HG02852 (cell line): ENCODE measurements around the gene WNT3.

Experiments
- ATAC-seq: cut with Tn5 transposase; IDR thresholded peaks from one replicate; pipeline ENCODE4 v1.9.1; 2021; ENCODE audit warnings: mild to moderate bottlenecking, moderate library complexity; ENCODE audit not compliant: unreplicated experiment

WNT3 gene

DNA sequence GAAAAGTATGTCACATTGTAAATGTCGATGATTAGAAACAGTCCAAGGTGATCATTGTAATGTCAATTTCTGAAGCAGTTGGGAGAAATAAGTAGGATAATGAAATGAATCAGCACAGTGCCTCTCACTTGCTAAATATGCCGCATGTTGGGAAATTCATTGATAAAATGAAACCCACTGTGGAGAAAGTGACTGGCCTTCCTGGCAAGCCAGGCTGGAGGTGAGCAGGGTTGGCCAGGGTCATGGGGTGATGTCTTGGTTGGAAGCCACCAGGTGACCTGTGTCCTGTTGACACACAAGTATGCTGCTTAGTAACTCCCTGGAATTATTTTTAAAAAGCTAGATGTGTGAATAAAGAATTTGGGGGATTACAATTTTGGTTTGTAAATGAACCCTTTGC, 18.0 kb upstream of the WNT3 start:
- no peak for ATAC-seq

DNA sequence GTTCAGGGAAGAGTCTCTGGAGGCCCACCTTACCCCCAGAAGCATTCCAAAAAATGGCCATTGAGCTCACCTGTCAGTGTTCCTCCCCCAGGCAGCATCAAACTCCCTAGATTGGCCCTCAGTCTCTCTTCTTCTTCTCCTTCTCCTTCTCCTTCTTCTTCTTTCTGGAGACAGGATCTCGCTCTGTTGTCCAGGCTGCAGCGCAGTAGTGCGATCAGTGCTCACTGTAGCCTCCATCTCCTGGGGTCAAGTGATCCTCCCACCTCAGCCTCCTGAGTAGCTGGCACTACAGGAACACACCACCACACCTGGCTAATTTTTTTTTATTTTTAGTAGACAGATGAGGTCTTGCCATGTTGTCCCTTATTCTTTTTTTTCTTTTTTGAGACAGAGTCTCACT, 16.4 kb upstream of the WNT3 start:
- no peak for ATAC-seq

DNA sequence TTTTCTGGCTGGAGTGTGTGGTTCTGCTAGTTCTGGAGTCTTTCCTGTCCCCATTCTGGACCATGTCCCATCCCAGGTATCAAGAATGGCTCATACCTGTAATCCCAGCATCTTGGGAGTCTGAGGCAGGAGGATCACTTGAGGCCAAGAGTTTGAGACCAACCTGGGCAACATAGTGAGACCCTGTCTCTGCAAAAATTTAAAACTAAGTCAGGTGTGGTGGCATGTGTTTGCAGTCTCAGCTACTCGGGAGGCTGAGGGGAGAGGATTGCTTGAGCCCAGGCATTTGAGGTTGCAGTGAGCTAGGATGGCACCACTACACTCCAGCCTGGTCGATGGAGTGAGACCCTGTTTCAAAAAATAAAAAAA, 15.3 kb upstream of the WNT3 start:
- no peak for ATAC-seq

DNA sequence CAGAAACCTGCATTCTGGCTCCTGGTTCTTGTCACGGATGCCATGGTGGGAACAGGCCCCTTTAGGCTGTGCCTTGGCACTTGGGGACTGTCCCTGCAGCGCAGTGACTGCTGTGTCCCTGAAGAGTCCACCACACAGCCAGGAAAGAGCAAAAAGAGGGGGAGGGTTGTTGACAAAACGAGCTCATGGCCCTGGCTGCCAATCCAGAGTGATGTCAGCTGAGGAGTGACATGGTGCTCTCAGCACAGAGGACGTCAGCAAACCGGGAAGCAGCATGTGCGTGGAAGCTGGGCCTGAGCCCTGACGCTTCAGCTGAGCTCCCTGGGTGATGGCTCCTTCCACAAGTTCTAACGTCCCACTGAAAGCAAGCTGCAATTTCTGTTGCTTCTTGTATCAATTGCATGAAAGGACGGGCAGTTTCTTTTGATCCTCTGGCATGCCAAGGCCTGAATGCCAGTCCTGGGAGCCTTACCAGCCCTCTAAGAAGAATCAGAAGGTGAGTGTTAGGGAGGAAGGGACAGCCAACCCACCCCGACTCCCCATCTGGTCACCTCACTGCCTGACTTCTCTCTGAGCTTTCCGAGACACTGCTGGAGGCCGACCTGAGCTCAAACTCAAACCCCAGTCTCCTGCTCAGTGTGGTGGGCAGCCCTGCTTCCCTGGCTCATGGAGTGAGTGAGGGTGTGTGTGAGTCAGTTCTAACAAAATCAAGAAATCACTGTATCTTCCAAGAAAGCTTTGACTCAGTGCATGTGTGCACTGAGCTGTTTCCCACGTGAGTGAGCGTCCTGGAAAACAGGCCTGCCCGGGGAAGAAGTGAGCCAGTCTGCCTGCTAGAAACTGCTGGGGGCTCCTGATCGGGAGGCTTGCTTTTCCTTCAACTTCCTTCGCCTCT, 14.7 kb upstream of the WNT3 start:
- no peak for ATAC-seq

DNA sequence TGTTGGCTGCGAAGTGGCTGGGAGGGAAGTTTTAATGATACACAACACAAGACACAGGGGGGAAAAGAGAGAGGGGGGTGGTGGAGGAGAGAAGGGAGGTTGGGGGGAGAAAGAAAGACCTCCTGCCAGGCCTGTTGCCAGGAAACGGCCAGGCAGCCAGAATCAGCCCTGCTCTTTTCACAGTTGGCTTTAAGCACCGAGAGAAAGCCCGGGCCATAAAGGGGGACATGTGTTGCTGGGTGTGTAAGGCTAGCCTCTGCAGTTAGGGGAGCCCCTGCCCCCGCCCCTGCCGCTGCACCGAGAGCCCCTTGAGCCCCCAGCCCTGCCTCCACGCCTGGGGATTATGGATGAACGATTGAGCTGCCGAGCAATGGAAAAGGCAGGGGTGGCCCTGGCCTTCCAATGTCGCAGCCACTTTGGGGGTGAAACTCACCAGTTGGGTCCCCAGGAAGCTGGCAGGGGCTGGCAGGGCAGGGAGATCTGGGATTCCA, 13.9 kb upstream of the WNT3 start:
- ATAC-seq = no peak

DNA sequence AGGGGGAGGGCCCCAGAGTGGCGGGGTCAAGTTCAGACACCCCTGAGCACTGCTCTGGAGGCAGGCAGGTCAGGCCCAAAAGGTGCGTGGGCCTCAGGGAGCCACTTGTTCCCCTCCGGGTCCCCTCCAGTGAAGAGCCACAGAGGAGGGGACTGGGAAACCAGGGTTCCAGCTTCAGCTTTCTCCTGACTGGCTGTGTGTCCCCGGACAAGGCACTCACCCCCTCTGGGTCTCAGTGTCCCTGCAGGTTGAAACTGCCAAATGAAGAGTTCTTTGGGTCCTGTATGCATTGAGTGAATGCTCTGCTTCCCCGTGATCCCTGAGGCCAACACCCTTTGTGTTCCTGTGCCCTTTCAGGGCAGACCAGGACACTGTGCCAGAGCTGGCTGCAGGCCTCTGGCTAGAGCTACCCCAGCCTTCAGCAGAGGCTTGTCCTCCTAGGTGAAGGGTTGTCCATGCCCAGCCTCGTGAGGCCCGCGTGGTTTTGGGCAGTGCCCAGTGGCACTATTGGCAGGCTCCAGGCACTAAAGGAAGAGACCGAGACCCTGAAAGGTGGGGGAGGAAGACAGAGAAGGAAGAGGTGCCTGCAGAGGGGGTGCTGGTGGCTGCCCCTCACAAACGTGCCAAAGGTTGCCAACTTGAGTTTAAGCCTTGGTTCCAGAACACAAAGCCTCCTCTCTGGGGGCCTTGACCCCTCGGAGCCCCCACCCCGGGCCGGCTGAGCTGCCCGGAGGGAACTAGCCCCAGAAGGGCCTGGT, 13.3 kb upstream of the WNT3 start:
- ATAC-seq = no peak

DNA sequence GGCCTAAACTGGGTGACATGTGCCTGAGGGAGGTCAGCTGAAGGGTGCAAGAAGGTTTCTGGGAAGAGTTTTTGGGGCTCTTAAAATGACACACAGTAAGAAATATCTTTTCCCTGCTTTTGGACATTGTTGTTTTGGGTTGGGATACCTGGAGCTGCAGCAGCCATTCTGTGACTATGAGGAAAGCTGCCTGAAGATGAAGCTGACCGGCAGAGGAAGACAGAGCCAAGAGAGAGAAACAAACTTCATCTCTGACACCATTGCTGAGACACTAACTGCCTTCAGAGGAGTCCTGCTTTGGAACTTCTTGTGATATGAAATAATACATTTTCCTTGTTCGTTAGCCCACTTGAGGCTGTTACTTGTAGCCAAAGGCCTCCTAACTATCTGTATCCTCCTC, 8.8 kb upstream of the WNT3 start:
- no peak for ATAC-seq

DNA sequence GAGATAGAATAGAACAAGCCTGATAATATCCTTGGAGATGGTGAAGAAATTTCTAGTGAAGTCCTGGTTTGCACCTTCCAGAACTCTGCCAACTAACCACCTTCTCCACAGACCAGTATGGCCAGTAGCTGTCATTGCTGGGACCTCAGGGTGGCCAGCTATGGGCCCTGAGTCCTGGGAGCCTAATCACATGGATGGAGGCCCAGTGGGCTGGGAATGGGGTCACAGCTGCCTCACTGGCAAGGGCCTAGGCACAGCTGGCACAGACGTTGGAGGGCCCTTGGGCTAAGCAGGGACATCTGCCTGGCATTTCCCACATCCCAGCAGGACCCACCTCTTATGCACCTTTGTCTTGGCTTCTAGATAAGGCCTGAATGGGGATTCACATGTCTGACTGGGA, 7.6 kb upstream of the WNT3 start:
- no peak for ATAC-seq

DNA sequence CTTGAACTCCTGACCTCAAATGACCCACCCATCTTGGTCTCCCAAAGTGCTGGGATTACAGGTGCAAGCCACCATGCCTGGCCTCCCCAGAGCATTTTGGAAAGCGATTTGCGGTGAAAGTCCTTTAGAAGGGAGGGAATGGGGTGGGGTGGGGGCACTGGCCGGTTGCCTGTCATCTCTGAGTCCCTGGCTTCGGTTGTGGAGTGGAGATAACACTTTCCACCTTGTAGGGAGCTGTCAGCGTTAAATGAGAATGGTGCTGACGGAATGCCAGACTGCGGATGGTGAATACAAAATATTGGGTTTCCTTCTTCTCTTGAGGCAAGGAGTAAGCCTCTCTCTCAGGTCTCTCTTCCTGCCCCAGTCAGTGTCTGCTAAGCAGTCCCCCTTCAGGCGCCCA, 5.2 kb upstream of the WNT3 start:
- no peak for ATAC-seq

DNA sequence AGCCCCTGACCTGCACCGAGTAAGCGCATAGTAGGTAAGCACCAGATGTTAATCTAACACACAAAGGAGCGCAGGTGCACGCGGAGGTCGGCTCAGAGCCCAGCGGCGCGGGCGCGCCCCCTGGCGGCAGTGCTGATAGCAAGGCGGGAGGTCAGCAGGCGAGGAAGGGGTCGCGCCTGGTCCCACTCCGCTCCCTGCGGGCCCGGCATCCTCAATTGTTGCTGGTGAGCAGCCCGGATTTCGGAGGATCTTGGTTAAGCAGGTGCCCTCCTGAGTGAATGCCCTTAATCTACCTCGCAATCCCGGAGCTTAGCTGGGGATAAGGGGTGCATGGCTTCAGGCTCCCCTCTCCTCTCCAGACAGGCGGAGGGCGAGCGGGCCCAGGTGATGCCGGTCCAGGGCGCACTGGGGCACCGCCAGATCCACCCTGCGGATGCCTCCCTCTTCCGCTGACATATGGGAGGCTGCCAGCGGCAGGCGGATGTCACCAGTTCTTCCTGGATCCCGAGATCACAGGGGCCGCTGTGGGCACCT, 4.0 kb upstream of the WNT3 start:
- ATAC-seq = no peak

DNA sequence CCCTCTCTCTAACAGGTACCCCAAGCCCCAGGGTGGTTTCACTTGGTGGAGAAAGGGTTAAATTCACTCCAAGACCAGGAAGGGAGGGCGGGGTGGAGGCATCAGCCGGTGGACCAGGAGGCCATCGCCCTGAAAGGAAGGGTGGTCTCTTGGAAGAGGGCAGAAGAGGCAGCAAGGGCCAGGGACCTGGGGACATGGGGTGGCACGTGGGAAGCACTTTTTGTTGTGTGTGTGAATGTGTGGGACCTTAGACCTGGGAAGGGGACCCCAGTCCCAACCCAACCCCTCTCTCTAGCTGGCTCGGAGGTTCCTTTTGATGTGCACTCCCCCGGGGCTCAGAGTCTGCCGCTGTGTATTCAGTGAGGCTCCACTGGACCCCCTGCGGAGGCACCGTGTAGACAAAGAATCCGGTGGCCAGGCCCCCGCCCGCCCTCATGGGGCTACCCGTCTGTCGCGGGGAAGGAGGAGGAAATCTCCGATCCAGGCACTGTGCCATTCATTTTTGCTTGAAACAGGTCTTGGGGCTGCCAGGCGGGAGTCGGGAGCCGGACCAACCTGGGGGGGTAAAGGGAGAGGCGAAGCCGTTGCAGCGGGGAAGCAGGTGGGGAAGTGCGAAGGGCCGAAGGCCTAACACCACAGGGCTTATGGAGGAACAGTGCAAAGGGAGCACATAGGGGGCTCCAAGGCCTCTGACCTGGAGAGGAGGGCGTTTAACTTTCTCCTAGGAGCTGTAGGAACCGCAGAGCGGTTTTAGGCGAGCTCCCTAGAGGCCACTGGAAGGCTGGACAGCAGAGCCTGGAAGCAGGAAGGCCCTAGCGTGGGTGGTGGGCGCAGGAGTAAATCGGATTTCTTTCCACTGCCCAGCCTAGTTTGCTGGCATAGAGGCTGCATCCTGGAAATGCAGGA, 3.2 kb upstream of the WNT3 start:
- no peak for ATAC-seq

DNA sequence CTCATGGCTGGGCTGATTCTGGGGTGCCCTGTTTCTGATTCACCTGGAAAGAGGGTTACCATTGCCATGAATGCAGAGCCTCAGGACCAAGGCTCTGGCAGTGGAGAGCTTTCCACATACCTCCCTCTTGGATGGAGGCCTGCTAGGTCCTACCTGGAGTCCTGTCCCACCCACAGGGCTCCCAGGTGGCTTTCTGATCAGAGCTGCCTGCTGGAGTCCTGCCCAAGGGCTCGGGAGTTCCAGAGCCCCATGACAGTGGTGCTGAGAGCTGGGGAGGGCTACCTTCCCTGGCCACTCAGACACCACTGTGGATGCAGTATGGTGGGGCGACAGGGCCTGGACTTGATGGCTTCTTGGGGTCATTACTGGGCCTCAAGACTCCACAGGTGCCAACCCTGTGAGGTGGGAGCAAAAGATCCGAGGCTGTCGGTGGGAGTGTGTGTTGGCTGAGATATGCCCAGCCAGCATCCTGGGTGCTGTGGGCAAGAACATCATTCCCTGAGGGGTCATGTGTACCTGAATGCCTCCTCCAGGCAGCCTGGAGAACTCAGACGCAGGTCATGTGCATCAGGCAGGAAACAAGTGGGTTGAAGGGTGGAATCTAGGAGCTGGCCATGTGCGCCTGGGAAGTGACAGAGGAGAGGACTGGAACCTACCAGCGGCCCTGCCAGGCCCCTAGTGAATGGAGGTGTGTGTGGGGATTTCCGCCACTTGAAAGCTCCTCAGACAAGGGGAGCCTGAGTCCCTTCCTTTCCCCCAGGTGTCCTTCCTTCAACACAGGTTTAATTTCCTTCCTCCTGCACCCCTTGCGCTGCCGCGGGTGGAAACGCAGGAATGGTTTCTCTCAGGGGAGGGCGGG, 2.3 kb upstream of the WNT3 start:
- no peak for ATAC-seq

DNA sequence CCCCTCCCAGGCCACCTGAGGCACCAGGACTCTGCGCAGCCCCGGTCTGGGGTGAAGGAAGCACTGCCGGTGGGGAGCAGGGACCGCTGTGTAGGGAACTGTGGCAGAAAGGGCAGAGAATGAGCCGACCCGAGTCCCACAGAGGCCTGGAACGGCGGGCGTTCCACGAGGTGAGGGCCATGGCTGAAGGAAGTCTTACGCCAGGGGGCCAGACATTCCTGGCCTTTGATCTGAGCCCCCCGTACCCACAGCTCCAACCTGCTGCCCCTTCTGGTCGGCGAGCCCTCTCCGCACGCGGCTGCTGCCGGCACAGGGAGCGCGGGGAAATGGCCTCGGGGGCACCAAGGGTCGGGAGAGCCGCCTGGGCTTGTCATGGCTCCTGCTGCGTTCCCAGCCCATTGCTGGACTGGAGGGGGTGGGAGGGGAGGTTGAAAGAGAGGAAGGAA, 1.4 kb upstream of the WNT3 start:
- ATAC-seq = no peak

DNA sequence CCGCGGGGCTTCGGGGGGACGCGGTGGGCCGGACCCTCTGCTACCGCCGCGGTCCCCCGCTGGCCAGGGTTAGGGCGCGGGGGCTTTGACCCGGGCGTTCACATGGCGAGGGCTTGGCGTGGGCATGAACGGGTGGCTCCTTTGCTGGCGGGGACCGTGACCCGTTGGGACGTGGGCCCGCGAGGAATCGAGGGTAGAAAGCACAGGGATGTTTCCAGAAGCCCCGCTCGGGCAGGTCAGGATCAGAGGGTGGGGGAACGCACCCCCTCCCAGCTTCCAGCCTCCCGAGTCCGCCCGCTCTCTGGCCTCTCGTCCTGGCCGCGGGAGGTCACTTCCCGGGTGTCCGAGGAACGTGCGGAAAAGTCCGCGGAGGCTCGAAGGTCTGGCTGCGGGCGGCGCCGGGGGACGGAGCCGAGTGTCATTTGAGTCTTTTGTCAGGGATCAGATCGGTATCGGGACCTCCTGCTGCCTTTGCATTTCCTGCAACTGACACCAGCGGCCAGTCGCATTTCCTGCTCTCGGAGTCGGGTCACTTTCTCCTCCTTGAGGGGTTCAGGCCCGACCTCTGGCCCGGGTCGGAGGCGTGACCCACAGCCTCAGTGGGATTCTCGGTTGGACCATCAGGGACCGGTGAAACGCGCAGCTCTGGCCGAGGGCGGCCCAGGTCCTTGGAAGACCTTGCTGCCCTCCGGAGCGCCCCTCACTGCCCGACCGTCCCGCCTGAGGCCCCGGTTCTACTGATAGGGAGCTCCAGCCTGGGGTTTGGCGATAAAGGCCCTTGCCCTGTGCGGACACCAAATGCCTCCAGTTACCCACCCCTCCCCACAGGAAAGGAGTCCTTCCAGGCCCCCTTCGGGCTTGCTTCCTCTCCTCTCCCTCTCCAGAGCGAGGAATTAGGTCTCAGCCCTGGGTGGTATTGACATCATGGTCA, 702 bp upstream of the WNT3 start:
- no peak for ATAC-seq

DNA sequence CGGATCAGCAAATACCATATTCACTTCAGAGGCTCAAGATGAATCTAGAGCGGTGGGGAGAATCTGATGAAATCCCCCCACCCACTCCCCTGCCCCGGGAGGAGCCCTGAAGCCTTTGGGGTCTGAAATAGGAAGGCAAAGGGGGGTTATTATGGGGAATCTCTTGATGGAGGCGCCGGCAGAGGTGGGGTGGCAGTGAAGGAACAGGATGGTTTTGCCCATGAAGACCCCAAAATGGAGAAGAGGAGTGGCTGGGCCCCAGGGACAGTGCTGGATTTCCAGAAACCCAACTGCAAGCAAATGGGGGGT, 637 bp downstream of the WNT3 start:
- ATAC-seq = no peak

DNA sequence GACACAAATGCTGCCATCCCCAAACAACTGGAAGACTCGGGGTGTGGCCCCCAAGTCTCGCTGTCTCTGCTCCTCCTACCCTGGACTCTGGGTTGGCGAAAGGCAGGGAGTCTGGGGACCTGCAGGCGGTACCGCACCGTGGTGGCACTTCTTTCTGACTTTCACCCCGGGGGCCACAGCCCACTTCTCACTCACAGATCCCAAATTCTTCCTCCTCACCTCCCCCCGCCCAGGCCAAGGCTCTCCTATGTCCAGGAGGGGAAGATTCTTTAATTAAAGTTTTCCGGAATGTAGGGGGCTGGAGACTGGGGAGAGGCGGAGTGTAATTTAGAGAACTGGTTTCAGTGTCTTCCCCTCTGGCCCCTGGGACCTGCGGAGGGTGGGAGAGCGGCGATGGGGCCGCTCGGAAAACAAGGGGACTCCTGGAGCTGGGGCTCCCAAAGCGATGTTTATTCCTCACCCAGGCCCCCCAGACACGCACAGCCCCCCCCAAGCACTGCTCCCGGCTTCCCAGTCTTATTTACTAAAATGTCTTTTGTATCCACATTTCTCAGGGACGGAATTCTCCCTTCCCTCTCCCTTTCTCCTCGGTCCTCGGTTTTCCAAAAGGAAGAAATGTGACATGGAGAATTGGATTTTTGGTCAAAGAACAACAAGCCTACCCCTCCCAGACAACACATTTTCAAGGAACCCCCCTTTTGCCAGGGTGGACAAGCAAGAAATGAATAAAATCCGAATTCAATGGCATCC, 1.2 kb downstream of the WNT3 start:
- ATAC-seq = no peak

DNA sequence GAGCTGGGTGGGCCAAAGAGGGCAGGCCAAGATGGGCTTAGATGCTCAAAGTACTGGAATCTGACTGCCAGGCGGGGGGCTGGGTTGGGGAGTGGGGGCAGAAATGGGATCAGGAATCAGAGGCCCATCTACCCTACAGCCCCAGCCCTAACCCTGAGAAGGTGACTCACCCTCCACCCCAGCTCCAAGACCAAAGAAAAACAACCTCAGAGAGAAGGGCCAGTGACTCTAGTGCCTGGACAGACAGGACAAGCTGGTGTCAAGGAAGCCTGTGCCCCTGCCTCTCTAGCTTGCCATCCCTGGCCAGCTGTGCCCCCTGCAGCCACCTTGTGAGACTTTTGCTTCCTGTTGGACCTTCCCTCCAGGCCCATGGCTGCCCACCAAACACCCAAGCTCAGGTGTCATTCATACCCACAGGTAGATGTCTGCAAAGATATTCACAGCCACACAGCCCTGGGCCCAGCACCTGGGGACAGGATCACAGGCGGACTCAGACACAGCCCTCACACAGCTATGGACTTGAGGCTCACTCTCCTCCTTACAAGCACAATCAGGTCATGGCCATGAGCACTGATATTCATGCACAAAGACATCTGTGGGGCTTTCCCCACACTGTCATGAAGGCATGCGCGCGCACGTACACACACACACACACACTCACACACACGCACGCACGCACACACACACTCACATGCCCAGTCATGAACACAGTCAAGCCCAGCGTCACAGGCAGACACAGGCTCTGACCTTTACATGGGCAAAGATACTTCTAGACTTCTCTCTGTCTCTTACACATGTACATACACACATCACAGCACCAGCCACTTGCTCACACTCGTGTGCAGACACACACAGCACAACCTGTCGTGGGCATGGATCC, 2.8 kb downstream of the WNT3 start:
- ATAC-seq = no peak
